NCI-H1930 (cell line): Measurements from ENCODE around the gene NCKAP5L.
"Not testable (repeated sequence)": the region's sequence is repeated elsewhere in the genome, so short reads cannot be mapped to it uniquely, and the experiment has no call there.

ENCODE experiments used
- DNase-seq, 2 experiments: peaks; one replicate each; lab custom pipeline; 2025; lab: John Stamatoyannopoulos, UW

Gene NCKAP5L

GRCh38 chr12:49798248-49798647 lies 30.0 kb downstream of the NCKAP5L start:
- DNase-seq = no peak

DNA sequence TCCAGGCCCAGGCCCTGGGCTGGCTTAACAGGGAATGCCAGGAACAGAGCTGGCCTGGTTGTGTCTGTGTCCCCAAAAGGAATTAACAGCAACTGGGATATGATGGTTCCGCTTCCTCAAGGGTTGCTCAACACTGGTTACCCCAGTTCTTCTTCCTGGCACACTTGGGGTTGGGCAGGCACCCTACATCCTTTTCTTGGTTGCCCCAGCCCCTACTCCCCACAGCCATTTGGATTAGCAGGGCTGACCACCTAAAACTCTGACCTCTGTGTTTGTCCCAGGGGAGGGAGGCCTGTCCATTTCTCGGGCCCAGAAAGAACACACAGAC lies 30.8 kb downstream of the NCKAP5L start:
- DNase-seq = no peak

- DNase-seq = no peak
Observed at GRCh38 chr12:49796606-49797448, 31.4 kb downstream of the NCKAP5L start.

- no peak for DNase-seq
Observed at GRCh38 chr12:49796155-49796554, 32.1 kb downstream of the NCKAP5L start.

DNA sequence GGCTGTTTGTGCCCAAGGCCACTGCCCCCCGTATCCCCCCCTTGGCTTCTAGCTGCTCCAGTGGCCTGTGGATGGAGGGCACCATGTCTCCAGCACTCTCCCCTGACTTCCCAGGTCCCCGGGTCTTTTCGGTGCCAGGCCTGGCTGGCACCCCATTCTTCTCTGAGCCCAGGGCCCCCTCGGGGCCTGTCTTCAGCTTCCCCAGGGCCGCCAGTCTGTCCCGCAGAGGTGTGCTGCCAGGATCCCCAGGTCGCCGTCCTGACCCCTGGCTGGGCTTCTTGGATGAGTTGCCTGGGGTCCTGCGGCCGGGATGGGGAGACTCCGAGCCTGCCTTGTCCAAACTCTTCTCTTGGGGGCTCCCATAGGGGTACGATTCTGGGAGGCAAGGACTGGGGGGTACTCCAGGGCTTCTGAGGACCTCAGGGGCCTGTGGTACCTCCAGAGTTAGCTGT lies 32.5 kb downstream of the NCKAP5L start:
- DNase-seq = no peak

DNA sequence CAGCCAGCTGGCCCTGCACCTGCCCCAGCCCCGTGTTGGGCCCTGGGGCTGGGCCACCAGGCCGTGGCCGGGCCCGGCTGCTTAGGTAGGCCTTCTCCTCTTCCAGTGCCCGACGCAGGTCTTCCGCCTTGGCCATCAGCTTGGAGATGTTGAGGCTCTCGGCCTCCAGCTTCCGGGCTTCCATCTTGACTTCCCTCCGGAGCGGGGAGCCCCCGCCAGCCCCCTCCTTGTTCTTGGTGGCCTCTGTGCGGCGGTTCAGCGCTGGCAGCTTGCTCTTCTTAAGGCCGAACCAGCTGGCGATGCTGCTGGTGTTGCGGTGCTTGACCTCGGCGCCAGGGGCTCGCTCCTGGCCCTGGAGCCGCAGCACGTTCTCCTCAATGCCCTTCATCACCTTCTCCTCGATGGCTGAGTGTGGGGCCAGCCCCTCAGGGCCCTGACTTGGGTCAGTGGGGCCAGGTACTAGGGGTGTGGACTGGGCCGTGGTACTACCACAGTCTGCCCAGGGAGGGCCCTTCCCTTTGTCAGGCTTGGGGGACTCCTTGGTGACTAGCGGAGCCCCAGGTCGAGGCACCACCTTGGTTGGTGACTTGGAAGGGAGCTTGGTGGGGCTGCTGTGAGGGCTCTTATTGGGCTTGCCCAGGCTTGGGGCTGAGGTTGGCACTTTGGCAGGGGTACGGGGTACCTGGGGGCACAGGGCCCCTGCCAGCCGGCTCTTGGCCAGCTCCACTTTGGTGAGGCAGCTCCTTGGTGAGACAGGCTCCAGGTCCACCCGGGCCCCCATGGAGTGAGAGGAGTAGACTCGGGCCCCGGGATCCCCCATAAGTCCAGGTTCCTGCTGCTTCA lies 33.2 kb downstream of the NCKAP5L start:
- DNase-seq = no peak

DNA sequence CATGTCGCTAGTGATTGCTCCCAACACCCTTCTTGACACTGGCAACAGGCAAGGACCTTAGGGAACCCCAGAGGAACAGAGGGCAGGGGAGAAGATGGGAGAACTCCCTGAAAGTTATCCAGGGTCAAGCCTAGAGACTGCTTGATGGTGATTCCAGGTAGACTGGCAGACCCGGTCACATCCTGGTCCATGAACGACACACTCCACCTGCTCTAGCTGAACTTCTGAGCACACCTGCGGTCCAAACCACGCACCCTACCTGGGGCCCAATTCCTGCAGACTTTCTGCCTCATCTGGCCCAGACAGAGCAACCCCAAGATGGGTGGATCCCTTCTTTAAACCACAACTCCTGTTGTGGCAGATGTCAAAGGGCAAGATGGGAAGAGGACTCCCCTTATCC lies 34.2 kb downstream of the NCKAP5L start:
- DNase-seq = no peak

DNA sequence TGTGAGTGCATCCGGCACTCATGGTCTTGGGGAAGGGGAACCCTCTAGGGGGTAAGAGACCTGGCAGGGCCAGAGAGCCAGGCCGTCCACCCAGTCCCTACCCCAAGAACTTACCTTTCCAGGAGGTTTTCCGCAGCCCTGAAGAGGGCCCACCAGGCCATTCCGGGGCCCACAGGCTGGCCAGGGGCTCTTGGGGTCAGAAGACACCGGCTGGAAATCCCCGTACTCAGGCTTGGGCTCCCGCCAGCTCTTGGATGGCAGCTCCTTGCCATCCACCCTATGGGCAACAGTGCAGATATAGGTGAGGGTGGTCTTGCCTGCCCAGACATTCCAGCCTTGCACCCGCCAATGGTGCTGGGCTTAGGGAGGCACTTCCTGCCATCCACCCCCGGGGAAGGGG lies 34.6 kb downstream of the NCKAP5L start:
- DNase-seq = no peak

GRCh38 chr12:49792976-49793580 lies 35.1 kb downstream of the NCKAP5L start:
- no peak for DNase-seq

DNA sequence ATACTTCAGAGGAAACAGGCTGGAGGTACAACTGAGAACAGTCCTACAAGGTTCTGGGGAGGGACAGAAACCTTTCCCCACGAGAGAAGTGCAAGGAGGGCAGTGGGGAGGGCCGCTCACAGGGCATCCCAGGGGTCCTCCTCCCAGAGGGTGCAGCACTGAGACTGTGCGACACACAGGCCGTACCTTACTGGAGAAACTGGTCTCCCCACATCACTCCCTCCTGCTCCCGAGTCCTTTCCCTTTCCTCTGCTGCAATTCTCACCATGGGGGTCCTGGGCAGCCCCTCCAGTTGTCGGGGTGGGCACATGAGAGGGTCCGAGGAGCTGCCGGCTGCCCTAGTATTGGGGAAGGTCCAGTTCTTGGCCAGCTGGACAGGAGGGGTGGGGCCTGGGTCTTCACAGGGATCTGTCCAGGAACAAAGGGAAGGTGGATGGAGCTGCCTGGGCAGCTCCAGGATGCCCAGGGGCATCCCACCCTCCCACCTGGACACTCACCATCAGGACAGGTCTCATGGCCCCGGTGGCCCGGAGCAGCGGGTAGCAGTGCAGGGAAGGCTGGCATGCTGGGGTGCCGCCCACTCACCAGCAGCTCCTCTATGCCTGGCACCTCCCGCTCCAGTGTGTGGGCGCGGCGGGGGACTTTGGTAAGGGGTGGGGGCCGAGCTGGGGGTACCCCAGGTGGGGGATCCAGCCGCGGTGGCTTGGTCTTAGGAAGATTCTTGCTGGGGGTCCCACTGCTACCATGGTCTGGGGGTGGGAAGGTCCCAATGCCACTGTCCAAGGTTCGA lies 35.8 kb downstream of the NCKAP5L start:
- DNase-seq = no peak

DNA sequence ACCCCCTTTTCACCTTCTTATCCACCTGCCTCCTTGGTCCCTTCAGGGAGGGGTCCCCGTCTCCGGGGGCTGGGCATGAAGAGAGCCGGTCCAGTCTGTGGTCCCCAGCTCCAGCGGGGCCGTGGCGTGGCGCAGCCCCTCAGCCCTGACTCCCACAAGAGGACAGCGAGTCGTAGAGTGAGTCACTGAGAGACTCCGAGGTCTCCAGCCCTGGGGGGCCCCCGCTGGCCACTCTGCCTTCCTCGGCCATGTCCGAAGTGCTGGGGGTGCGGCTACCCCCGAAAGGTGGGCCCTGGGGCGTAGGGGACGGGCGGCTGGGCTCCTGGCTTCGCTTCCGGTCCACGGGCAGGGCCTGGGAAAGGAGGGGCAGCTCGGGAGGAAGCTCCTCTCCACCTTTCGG lies 36.5 kb downstream of the NCKAP5L start:
- no peak for DNase-seq

DNA sequence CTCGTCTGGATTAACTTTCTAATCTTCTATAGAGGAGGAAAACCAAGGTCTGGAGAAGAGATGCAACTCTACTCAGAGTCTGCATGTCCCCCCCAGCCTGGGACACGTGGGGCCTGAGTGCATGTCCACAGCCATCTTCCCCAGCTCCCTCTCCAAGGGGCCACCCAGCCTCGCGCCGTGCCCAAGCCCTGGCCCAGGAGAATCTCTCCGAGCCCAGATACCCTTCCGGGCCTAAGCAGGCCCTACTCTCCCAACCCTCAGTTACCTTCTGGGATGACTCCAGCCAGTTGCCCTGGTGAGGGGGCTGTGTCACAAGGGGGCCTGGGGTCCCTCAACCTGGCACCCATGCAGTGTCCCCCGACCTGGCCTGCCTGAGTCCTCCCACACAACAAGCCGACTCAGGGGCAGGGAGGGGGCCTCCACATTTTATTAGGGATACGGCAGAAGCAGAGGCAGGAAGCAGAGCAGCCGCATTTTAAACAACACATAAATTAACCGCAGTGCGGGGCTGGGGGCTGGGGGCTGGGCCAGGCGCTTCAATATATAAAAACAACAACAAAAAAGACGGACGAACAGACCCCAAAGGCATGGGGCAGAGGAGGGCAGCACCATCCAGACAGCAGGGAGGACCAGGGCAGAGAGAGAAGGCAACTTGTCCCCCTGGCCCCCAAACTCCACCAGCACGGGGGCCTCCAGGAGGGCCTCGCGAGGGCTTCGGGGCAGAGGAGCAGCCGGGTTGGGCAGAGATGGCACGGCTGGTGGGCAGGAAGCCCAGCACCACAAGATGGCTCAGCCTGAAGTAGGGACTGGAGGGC lies 37.3 kb downstream of the NCKAP5L start:
- DNase-seq = no peak

DNA sequence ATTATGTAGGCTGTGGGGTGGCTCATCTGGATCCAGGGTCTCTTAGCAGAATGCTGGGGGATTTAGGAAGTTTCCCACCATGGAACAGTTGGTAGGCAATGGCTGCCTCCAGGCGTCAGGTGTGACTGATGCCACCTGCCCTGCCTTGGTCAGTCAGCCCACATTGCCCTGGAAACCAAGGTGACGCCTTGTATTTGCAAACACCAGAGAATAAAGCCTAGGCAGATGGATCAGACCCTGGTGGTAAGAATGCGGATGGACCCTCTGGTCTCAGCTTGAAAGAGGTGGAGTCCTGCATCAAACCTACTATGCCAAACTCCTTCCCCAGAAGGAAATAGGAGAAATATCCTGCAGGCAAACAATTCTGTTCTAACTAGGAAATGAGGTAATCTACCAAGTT lies 38.2 kb downstream of the NCKAP5L start:
- DNase-seq = no peak

- no peak for DNase-seq
Observed at GRCh38 chr12:49787672-49788071, 40.5 kb downstream of the NCKAP5L start.

- DNase-seq = no peak
Observed at GRCh38 chr12:49784756-49785409, 43.3 kb downstream of the NCKAP5L start.

DNA sequence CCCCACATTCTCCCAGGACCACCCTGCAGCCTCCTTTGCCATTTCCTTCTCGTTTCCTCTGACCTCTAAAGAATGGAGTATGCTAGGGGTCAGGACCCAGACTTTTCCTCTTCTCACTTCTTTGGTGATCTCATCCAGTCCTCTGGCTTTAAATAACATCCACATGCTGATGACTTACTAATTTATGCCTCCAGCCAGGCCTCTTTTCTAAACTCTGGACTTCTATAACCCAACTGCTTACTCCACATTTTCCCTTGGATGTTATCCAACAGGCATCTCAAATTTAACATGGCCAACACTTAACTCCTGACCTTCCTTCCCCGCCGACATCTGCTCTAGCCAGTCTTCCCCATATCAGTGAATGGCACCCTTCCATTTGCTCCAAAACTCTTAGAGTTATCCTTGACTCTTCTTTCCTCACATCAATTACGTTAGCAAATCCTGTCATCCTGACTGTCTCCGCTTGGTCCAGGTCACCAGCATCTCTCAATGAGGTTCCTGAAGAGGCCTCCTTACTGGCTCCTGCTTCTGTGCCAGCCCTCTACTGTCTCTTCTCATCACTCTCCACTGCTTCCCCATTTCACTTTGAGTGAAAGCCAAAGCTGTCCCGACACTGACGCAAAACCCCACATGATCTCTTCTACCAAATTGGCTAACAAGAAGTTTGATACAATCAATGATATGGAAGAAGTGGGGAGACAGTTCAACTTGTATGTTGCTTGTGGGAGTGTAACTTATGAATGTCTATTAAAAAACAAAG lies 44.1 kb downstream of the NCKAP5L start:
- DNase-seq = no peak

DNA sequence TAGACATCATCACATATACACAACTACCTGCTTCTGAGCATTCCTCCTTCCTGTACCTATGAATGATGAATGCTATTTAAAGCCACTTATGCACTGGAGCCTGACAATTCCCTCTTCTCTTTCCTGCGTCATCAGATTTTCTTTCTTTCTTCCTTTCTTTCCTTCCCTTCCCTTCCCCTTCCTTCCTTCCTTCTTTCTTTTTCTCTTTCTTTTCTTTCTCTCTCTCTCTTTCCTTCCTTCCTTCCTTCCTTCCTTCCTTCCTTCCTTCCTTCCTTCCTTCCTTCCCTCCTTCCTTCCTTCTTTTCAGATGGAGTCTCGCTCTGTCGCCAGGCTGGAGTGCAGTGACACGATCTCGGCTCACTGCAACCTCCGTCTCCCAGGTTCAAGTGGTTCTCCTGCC lies 47.3 kb downstream of the NCKAP5L start:
- DNase-seq = not testable (repeated sequence)

GRCh38 chr12:49779581-49779980 lies 48.6 kb downstream of the NCKAP5L start:
- no peak for DNase-seq

- peak; percentile 2 to 29 for DNase-seq
Observed at GRCh38 chr12:49777800-49778748, 50.1 kb downstream of the NCKAP5L start.
